ENCODE data around the gene FRAT2.

DNA sequence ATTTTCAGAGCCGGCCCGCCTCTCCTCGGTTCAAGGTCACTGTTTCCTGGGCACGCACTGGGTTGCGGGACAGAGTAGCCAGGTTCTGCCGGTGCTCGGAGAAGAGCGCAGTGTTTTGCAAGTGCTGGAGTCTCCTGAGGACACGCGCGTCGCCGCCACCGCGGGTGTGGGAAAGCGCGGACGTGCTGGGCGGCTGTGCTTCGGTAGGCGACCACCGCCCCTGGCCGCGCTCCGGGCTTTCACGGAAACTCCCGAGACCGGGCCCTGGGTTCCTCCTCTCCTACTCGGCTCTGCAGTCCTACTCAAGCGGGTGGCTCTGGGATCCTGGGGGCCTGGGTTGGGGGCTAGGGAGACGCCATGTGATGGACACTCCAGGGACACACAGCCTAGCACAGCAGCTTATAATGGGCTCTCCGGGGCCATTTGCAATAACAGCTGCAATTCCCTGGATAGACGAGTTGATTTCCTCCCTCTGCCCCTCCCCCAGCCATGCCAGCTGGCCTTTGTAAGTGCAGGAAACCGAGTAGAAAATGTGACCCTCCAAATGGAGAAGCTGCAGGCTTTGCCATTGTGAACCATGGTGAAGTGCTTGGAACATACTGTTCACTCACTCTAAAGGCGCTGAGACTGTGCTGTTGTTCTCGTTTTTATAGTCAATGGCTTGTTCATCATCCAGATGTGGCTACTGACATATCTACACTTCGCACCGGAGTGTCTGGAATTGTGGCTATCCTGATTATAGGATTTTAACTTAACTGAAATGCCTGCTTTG lies 13.3 kb downstream of the FRAT2 start:
- TF ChIP-seq, protein P1, sequence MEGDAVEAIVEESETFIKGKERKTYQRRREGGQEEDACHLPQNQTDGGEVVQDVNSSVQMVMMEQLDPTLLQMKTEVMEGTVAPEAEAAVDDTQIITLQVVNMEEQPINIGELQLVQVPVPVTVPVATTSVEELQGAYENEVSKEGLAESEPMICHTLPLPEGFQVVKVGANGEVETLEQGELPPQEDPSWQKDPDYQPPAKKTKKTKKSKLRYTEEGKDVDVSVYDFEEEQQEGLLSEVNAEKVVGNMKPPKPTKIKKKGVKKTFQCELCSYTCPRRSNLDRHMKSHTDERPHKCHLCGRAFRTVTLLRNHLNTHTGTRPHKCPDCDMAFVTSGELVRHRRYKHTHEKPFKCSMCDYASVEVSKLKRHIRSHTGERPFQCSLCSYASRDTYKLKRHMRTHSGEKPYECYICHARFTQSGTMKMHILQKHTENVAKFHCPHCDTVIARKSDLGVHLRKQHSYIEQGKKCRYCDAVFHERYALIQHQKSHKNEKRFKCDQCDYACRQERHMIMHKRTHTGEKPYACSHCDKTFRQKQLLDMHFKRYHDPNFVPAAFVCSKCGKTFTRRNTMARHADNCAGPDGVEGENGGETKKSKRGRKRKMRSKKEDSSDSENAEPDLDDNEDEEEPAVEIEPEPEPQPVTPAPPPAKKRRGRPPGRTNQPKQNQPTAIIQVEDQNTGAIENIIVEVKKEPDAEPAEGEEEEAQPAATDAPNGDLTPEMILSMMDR (IDR thresholded peaks at IDR 0.05; ENCODE audit: low read depth, low read length, poor library complexity, severe bottlenecking) = no peak
- no peak for TF ChIP-seq EZH2phosphoT487 (IDR thresholded peaks at IDR 0.05; ENCODE audit: borderline replicate concordance, low read length)
